Stimulated activated naive B cell treated with anti-CD40 and anti-IgM and Interleukin-4, amounts not matched to agents 10 μg/mL and 1 μg/mL and 100 μg/mL, for 72 hours (primary cell): ENCODE results near the gene HVCN1.

Experiments used
- ATAC-seq, 2 donors: fragments of 150-1000 bp; cut with Tn5 transposase; replicated peaks; 2 replicates each; pipeline ENCODE4 v1.10.0; 2021; ENCODE audit warnings: moderate library complexity in 1 of 2
- DNase-seq: peaks from one replicate; pipeline ENCODE4 v3.0.0; 2021
- H3K27ac Mint-ChIP-seq: one replicate; pipeline ENCODE4 v1.8.0; 2022; ENCODE audit warnings: mild to moderate bottlenecking, mixed read lengths
- H3K27me3 Mint-ChIP-seq, 2 donors: one replicate each; pipeline ENCODE4 v1.8.0; 2022; ENCODE audit warnings: mixed read lengths in 2 of 2
- H3K36me3 Mint-ChIP-seq, 2 donors: one replicate each; pipeline ENCODE4 v1.8.0; 2022; ENCODE audit warnings: mixed read lengths in 2 of 2, mild to moderate bottlenecking in 1 of 2
- H3K4me1 Mint-ChIP-seq, 2 donors: one replicate each; pipeline ENCODE4 v1.8.0; 2022; ENCODE audit warnings: mixed read lengths in 2 of 2, mild to moderate bottlenecking in 1 of 2
- H3K4me3 Mint-ChIP-seq, 2 donors: one replicate each; pipeline ENCODE4 v1.8.0; 2022; ENCODE audit warnings: mild to moderate bottlenecking in 2 of 2, mixed read lengths in 2 of 2, moderate library complexity in 1 of 2
- H3K9me3 Mint-ChIP-seq, 2 donors: one replicate each; pipeline ENCODE4 v1.8.0; 2022; ENCODE audit warnings: mixed read lengths in 2 of 2, mild to moderate bottlenecking in 1 of 2

Gene HVCN1

GRCh38 chr12:110689281-110690126, 589 bp upstream of the HVCN1 start:
- H3K4me3 Mint-ChIP-seq = peak overlapping the region; percentile 95 to 100
- no peaks in the 10 kb centered on the region for H3K27me3 Mint-ChIP-seq
- peaks cover 50 to 75% of the 10 kb centered on the region in 2 donors for H3K4me1 Mint-ChIP-seq
- H3K27ac Mint-ChIP-seq = peak overlapping the region; percentile 99
- no peaks in the 10 kb centered on the region for H3K9me3 Mint-ChIP-seq
- ATAC-seq (peak; percentile 78 to 80), DNase-seq (peak; percentile 74)
- peaks cover 46 to 56% of the 10 kb centered on the region in 2 donors for H3K36me3 Mint-ChIP-seq

GRCh38 chr12:110687396-110688169, 1.3 kb downstream of the HVCN1 start:
- Mint-ChIP-seq H3K4me3 (peak overlapping the region; percentile 90 to 95), H3K27ac (peak overlapping the region; percentile 89), H3K36me3 (peaks cover 59 to 73% of the 10 kb centered on the region in 2 donors), H3K27me3 (no peaks in the 10 kb centered on the region), H3K4me1 (peaks cover 44 to 79% of the 10 kb centered on the region in 2 donors), H3K9me3 (no peaks in the 10 kb centered on the region)
- ATAC-seq (peak; percentile 23 to 32), DNase-seq (peak; percentile 42)

- Mint-ChIP-seq H3K9me3 (no peaks in the 10 kb centered on the region), H3K4me3 (peak overlapping the region; percentile 90 to 95), H3K27ac (peak overlapping the region; percentile 89), H3K36me3 (peaks cover 68 to 79% of the 10 kb centered on the region in 2 donors), H3K27me3 (no peaks in the 10 kb centered on the region), H3K4me1 (peaks cover 42 to 80% of the 10 kb centered on the region in 2 donors)
- no peak for DNase-seq
- ATAC-seq = peak in 1 of 2 donors; percentile 8
Measured at GRCh38 chr12:110686294-110686903, 2.5 kb downstream of the HVCN1 start.

GRCh38 chr12:110684312-110684836, 4.5 kb downstream of the HVCN1 start:
- Mint-ChIP-seq H3K27me3 (no peaks in the 10 kb centered on the region), H3K36me3 (peaks cover 78 to 87% of the 10 kb centered on the region in 2 donors), H3K4me3 (peak overlapping the region; percentile 90 to 95), H3K9me3 (no peaks in the 10 kb centered on the region), H3K4me1 (peaks cover 43 to 77% of the 10 kb centered on the region in 2 donors), H3K27ac (peak overlapping the region; percentile 92)
- no peak for ATAC-seq
- DNase-seq = no peak

GRCh38 chr12:110683888-110684287, 5.0 kb downstream of the HVCN1 start:
- Mint-ChIP-seq H3K9me3 (no peaks in the 10 kb centered on the region), H3K4me3 (peak overlapping the region; percentile 90 to 95), H3K4me1 (peaks cover 47 to 81% of the 10 kb centered on the region in 2 donors), H3K36me3 (peaks cover 78 to 88% of the 10 kb centered on the region in 2 donors), H3K27me3 (no peaks in the 10 kb centered on the region), H3K27ac (peak overlapping the region; percentile 85)
- DNase-seq = no peak
- ATAC-seq = no peak

GRCh38 chr12:110680032-110680431, 8.9 kb downstream of the HVCN1 start:
- Mint-ChIP-seq H3K27ac (peak overlapping the region; percentile 95), H3K27me3 (no peaks in the 10 kb centered on the region), H3K36me3 (peaks cover 66 to 76% of the 10 kb centered on the region in 2 donors), H3K4me1 (peaks cover 57 to 94% of the 10 kb centered on the region in 2 donors), H3K9me3 (no peaks in the 10 kb centered on the region), H3K4me3 (peak overlapping the region; percentile 65 to 73)
- no peak for ATAC-seq
- no peak for DNase-seq

GRCh38 chr12:110679201-110679600, 9.7 kb downstream of the HVCN1 start:
- ATAC-seq = no peak
- no peak for DNase-seq
- peaks cover 2 to 6% of the 10 kb centered on the region in 2 donors for H3K9me3 Mint-ChIP-seq
- H3K4me1 Mint-ChIP-seq = peaks cover 58 to 94% of the 10 kb centered on the region in 2 donors
- H3K27ac Mint-ChIP-seq = peak overlapping the region; percentile 95
- peaks cover 65 to 76% of the 10 kb centered on the region in 2 donors for H3K36me3 Mint-ChIP-seq
- H3K27me3 Mint-ChIP-seq = no peaks in the 10 kb centered on the region
- peak overlapping the region in 1 of 2 donors; percentile 60 for H3K4me3 Mint-ChIP-seq

GRCh38 chr12:110677982-110678381, 10.9 kb downstream of the HVCN1 start:
- Mint-ChIP-seq H3K4me1 (peaks cover 61 to 94% of the 10 kb centered on the region in 2 donors), H3K27ac (peak overlapping the region; percentile 95), H3K4me3 (peak overlapping the region; percentile 53 to 79), H3K9me3 (peaks cover 3 to 7% of the 10 kb centered on the region in 2 donors), H3K27me3 (no peaks in the 10 kb centered on the region), H3K36me3 (peaks cover 67 to 77% of the 10 kb centered on the region in 2 donors)
- ATAC-seq = peak; percentile 38 to 47
- DNase-seq = no peak

GRCh38 chr12:110677206-110677911, 11.6 kb downstream of the HVCN1 start:
- DNase-seq = peak; percentile 85
- ATAC-seq = peak; percentile 82 to 86
- Mint-ChIP-seq H3K4me1 (peaks cover 62 to 94% of the 10 kb centered on the region in 2 donors), H3K27ac (peak overlapping the region; percentile 95), H3K36me3 (peaks cover 68 to 77% of the 10 kb centered on the region in 2 donors), H3K9me3 (peaks cover 5 to 7% of the 10 kb centered on the region in 2 donors), H3K27me3 (no peaks in the 10 kb centered on the region), H3K4me3 (peak overlapping the region; percentile 53 to 79)

- ATAC-seq (no peak), DNase-seq (no peak)
- peak overlapping the region; percentile 53 to 79 for H3K4me3 Mint-ChIP-seq
- H3K4me1 Mint-ChIP-seq = peaks cover 64 to 95% of the 10 kb centered on the region in 2 donors
- no peaks in the 10 kb centered on the region for H3K27me3 Mint-ChIP-seq
- H3K27ac Mint-ChIP-seq = peak overlapping the region; percentile 95
- H3K9me3 Mint-ChIP-seq = peaks cover 5 to 7% of the 10 kb centered on the region in 2 donors
- peaks cover 68 to 78% of the 10 kb centered on the region in 2 donors for H3K36me3 Mint-ChIP-seq
Measured at GRCh38 chr12:110676171-110676570, 12.7 kb downstream of the HVCN1 start.

- DNase-seq (peak; percentile 63), ATAC-seq (peak; percentile 56 to 65)
- peak overlapping the region; percentile 98 for H3K27ac Mint-ChIP-seq
- H3K4me1 Mint-ChIP-seq = peaks cover 63 to 100% of the 10 kb centered on the region in 2 donors
- peak overlapping the region; percentile 78 to 83 for H3K4me3 Mint-ChIP-seq
- no peaks in the 10 kb centered on the region for H3K27me3 Mint-ChIP-seq
- H3K36me3 Mint-ChIP-seq = peaks cover 81 to 92% of the 10 kb centered on the region in 2 donors
- H3K9me3 Mint-ChIP-seq = peaks cover 6 to 11% of the 10 kb centered on the region in 2 donors
Measured at GRCh38 chr12:110670161-110670701, 18.7 kb downstream of the HVCN1 start.

GRCh38 chr12:110669193-110669502, 19.8 kb downstream of the HVCN1 start:
- peak; percentile 49 to 58 for ATAC-seq
- H3K27me3 Mint-ChIP-seq = no peaks in the 10 kb centered on the region
- peak overlapping the region; percentile 78 to 83 for H3K4me3 Mint-ChIP-seq
- H3K4me1 Mint-ChIP-seq = peaks cover 63 to 100% of the 10 kb centered on the region in 2 donors
- DNase-seq = peak; percentile 58
- peaks cover 4 to 7% of the 10 kb centered on the region in 2 donors for H3K9me3 Mint-ChIP-seq
- H3K27ac Mint-ChIP-seq = peak overlapping the region; percentile 98
- peaks cover 81 to 92% of the 10 kb centered on the region in 2 donors for H3K36me3 Mint-ChIP-seq
